ENCODE data around the gene CTNNA3.

The CTNNA3 gene

DNA sequence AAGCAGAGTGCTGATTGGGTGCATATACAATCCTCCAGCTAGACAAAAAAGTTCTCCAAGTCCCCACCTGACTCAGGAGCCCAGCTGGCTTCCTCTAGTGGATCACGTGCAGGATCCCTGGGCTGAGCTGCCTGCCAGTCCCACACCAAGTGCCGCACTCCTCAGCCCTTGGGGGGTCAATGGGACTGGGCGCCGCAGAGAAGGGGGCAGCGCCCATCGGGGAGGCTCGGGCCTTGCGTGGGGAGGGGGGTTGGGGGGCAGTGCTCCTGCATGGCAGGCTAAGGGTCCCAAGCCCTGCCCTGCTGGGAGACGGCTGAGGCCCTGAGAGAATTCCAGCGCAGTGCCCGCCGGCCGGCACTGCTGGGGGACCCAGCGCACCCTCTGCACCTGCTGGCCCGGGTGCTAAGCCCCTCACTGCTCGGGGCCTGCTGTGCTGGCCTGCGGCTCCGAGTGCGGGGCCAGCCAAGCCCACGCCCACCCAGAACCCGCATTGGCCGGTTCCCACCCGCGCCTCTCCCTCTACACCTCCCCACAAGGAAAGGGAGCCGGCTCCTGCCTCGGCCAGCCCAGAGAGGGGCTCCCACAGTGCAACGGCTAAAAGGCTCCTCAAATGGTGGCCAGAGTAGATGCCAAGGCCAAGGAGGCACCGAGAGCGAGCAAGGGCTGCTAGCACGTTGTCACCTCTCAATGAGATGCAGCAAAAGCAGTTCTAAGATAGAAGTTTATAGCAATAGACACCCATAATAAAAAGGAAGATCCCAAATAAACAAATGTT is 1044.5 kb downstream of the CTNNA3 start:
- DNase-seq (ENCODE audit: low read depth in 2 of 2) = no peak

DNA sequence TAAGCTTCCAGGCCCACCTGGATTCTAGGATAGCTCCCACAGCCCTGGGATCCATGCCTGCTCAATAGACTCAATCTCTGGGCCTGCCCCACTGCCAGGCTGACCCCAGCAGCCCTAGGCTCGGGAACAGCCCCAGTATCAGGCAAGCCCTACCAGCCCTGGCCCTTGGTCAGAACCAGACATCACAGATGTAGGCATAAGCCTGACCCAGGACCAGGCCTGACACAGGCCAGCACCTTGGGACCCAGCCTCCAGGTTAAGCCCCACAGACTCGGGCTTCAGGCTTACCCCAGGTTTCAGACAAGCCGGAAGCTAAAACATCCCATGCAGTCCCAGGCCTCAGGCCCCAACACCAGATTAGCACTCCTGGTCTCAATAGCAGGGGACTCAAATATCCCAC is 1046.4 kb downstream of the CTNNA3 start:
- no peak for DNase-seq (ENCODE audit: low read depth in 2 of 2)

DNA sequence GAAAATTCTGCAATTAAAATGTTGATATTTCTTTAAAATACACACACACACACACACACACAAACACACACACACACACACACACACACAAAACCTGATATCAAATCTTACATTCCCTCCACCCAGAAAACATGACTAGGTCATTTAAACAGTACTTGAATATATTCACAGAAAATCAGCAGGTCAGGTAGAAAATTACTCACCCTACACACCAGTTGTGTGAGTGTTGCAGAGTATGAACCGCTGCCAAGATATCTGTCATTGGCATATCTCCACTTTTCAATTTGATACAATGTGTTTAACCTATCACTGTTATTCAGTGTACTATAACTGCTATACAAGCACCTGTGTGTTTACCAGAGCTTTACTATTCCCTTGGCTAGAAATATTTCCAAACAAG is 1053.8 kb downstream of the CTNNA3 start:
- no peak for DNase-seq (ENCODE audit: low read depth in 2 of 2)

DNA sequence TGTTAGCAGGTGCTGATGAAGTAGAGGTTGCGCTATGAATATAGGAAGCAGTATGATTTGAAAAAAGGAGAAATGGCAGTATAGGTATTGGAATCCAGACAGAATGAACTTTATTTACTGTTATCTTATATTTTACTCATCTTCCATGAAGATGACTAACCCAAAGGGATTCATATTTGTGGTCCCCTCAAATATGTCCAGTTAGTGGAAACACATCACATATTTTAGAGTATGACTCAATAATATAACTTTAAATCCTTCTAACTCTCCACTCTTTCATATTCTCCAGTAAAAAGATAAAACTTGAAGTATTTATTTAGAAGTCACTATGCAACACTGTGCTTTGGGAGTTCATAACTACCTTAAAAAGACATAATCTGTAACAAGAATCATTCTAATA is 1056.6 kb downstream of the CTNNA3 start:
- no peak for DNase-seq (ENCODE audit: low read depth in 2 of 2)

DNA sequence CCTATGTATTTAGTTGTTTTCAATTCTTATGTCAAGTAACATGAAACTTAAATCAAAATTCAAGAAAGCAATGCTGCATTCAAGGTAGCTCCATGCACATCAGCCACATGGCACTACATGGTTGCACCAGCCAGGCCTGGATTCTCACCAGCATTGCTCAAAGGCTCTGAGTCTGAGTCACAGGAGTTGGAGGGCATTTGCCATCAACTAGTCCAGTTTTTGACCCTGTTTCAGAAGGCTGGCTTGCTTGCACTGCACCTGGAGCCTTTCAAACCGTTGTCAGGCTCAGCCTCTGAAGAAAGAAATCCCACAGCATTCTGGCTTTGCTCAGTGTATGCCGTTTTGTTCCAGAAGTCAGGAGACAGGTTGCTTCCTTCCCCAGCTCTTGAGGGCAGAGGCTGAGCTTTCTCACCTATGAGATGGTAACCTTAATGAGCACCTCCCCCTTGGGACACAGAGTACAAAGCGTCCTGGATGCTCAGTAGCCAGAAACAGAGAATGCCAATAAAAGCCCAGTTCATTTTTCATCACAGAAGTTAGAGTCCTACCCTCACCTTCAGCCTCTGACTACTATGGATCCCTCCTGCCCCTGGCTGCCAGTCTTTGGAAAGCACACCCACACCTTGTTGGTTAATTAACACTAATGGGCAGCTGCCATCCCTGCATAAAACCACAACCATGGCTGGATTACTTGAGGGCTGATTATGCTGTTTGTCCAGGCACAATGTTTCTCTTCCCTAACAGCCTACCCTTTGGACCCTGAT is 1058.5 kb downstream of the CTNNA3 start:
- DNase-seq (ENCODE audit: low read depth in 2 of 2) = no peak

DNA sequence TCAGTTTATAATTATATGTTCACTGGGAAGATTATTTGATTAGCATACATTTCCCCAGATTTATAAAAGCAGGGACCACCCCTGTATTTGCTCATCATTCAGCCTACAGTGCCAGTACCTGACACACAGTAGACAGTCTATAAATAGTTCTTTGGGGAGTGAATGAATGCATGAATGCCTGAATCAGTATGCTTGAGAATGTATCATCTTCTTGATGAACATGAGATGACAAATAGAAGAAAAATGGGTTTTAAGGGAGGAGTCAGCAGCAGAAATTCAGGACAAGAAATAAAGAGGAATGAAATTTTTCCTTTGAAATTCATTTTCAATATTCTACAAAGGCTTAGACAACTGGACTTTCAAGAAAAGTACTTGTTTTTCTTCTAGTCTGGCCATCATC is 1066.0 kb downstream of the CTNNA3 start:
- DNase-seq (ENCODE audit: low read depth in 2 of 2) = no peak

DNA sequence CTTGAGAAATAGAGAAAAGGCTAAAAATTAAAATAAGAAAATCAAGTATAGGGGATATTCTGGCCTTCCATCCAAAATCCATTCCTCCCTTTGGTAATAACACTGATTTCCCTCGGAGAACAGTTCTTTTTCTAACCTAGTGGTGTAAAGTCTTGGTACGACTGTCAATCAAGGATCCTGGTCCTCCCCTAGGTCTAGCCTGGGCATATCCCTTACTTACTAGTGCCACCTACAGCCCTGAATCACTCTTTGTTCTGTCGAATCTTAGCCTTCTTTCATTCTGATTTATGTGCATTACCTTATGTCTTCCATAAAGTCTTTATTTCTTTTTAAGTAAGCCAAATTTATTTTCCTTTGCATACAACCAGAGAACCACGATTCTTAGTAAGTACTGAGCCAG is 1068.8 kb downstream of the CTNNA3 start:
- no peak for DNase-seq (ENCODE audit: low read depth in 2 of 2)

DNA sequence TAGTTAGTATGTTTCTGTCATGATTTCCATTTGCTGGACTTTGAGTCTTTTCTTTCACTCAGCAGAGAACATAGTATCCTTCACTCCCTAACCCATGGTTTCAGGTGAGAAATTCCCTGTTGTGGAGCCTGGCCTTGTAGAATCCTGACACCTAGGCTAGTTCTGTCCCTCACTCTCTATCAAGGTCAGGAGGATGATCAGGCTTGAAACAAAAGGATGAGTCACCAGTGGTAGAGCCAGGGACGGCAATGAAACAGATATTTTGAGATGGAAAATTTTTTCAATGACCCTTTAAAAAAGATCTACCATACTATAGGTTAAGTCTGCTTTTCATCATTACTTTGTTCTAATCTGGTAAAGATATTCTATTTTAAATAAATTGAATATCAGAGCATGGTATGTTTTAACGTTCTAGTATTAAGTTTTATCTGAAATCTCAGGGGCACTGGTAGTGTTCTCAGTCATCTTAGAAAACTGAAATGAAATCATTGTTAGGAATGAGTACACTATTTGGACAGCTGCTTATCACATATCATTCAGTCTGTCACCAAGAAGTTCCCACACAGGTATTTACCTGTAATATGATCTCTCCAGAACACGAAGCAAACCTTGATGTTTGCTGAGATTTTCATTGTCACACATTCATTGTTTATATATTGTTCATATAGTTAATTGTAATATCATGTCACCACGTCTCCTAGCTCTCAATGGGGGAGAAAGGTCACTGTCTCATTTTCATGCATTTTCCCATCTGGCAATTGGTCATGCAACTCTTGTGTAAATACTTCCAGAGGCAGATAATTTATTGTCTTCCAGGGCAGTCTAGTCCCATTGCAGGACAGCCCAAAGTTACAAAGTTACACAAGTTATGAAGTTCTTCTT is 1070.0 kb downstream of the CTNNA3 start:
- no peak for DNase-seq (ENCODE audit: low read depth in 2 of 2)

DNA sequence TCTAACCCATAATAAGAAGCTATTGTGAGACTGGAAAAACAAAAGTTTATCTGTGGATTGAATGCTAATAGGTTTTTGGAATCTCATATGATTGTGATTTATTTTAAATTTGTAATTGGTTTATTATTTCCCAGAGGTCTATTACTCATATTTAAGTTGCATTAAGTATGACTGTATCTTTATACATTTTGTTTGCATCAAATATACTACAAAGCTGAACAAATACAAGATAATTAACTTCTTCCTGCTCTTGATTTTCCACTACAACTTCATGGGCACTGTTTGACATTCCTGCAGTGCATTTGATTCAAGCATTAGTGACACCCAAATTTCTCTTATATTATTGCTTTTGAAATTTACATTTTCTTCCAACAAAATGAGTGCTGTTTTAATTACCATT is 1073.9 kb downstream of the CTNNA3 start:
- no peak for DNase-seq (ENCODE audit: low read depth in 2 of 2)

DNA sequence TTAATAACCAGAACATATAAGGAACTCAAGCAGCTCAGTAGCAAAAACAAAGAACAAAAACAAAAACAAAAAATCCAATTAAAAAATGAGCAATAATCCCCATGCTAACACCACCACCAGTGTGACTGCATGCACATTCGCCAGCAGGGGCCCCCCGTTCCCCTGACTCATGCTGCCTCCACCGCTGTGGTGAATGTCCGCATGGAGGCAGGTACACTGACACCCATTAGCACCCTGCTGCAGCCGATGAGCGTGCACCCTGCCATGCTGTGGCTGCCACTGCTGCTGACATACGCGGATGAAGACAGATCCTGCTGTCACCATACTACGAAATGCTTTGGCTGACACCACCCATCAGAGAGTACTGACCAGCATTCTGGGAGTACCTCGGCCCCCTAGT is 1091.8 kb downstream of the CTNNA3 start:
- no peak for DNase-seq (ENCODE audit: low read depth in 2 of 2)

DNA sequence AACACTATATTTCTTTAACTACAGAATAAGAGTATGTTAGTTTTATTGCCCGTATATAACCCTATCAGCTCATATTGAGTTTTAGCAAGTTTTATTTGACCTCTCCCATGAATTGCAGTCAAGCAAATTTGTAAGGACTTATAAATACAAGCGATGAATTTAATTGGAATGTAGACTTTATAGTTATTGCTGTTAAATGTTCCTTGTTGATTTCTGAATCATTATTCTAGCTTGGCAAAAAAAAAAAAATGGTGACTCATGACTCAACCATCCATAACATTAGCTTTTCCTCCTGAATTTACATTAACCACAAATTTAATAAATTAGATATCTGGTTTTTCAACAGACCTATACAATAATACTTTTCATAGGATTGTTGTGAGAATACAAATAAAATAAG is 1104.1 kb downstream of the CTNNA3 start:
- no peak for DNase-seq (ENCODE audit: low read depth in 2 of 2)

DNA sequence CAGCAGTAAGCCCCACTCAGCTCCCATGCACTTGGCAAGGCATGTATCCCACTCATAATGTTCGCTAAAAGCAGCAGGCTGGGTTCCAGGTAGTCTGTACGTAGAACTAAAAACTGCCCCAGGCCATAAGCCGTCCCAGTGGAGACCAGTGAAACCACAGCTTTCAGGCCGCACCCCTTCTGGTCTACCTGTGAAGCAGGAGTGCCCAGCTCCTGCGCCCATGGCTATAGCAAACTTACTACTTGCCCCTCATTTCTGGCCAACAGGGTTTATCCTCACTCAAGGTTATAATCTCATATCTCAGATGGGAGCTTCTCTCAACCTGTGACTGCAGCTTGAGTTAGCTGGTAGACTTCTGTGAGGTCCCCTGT is 1108.3 kb downstream of the CTNNA3 start:
- DNase-seq (ENCODE audit: low read depth in 2 of 2) = no peak

DNA sequence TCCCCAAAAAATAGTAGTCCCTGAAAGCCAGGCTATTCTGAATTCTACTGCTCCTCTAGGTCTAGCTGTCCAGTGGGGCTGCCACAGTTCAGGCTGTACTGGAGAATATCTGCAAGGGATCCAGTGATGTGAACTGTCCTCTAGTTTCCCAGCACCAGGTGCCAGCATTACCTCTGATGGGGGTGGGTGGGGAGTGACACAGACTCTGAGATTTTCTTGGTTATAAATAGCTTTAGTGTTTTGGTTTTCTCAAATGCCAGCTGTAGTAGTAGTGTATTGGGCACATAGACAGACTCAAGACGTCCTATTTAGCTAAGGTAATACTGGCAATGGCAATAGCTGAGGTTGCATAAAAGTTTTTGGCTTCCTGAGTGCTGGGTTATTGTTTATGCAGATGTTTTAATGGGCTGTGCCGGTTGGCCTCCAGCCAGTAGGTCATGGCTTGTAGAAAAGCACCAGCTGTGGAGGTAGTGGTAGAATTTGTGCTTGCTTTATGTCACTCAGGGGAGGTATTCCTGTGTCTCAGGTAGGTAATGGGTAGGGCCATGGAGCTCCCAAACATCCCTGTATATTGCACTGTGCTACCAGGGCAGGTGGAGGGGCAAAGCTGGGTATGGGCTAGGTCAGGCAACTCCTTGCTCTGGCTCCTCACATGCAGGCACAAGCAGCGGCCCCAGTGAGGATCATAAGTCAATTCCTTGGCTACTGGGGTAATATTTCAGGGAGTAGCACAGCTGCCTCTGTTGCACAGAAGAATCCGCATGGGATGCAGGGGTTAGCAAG is 1108.9 kb downstream of the CTNNA3 start:
- DNase-seq (ENCODE audit: low read depth in 2 of 2) = no peak

DNA sequence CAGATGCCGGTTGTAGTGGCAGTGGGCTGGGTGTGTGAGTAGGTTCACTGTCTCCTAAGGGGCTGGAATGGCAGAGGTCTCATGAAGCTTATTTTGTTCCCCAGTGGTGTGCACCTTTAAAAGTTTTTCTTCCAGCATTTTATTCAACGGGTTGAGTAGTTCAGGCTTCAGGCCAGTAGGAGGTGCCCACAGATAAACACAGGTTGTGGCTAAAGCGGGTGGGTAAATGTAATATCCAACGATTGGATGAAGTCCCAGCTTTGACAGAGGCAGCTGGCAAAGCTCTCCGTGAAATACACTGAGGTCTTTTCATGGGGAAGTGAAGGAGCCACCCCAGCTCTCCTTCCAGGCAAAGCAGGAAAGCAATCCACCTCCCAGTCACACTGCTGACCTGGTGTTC is 1109.9 kb downstream of the CTNNA3 start:
- DNase-seq (ENCODE audit: low read depth in 2 of 2) = no peak

DNA sequence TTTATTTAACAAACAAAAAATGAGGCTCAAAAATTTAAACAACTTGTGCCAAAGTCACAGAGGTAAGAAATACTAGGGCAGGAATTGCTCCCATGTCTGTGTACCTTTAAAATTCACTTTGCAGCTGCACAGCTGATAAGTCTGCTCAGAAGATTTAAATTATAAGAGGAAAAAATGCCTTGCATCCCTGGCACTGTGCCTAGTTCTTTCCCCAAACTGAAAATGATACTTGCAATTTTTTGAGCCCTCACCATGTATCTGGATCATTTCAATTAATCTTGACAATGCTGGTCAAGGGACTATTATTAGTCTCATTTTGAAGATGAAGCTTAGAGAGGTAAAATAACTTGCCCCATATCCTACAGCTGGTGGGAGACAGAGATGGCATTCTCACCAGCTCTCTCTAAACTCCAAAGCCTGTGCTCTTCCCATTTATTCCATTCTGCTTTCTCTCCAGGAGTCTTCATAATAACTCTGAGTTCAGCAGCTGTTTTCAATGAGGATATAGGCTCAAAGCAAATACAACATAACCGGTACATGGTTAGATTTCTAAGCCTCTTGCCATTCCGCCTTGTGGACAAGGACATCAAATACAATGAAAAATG is 1120.6 kb downstream of the CTNNA3 start:
- DNase-seq (ENCODE audit: low read depth in 2 of 2) = no peak

DNA sequence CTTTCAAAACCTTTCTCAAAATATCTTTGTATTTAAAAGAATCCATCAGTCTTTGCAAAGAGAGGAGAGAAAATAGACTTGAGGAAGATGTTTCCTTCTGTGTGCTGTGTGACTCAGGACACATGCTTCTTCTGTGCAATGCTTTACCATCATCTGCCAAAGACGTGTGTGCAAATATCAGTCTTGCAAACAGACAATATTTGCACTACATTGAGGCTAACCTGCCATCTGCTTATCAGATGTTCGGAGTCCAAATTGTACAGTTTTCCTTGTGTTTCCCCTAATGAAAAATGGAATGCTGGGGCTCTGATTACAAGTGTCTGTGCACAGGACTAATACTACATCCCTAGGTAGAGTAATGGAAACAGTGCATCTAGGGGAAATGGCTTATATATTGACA is 1123.3 kb downstream of the CTNNA3 start:
- DNase-seq (ENCODE audit: low read depth in 2 of 2) = no peak

DNA sequence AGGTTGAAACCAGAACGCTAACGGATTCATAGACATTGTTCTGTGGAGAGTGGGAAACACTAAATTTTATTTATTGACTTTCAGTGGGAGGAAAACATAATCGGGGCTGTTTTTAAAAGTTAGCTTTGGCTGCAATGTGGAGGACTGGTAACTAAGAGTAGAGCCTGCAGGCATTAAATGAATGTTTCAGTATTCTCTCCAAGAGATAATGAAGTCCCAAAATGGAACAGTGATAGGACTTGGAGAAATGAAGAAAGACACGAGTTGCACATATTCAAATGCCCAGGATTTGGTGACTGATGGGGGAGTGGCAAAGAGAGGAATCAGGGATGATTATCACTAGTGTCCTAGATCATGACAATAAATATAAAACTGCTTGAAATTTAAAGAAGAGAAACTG is 1130.0 kb downstream of the CTNNA3 start:
- no peak for DNase-seq (ENCODE audit: low read depth in 2 of 2)

DNA sequence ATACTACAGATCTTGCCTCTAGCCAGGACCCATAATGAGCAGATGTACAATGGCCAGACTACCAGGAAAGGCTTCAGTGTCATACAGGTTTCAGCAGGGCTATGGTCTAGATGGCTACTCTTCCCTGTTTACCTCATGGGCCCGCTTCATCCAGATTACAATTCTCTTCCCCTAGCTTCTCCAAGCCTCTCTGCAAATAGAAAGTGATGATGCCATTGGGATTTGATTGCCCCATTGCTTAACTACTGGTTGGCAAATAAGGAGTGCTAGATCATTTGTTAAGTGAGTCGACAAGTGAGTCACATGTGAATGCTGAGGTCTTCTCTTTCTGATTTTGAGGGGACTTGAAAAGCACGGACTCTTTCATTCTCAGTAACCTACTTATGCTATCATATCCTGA is 1131.7 kb downstream of the CTNNA3 start:
- DNase-seq (ENCODE audit: low read depth in 2 of 2) = no peak

DNA sequence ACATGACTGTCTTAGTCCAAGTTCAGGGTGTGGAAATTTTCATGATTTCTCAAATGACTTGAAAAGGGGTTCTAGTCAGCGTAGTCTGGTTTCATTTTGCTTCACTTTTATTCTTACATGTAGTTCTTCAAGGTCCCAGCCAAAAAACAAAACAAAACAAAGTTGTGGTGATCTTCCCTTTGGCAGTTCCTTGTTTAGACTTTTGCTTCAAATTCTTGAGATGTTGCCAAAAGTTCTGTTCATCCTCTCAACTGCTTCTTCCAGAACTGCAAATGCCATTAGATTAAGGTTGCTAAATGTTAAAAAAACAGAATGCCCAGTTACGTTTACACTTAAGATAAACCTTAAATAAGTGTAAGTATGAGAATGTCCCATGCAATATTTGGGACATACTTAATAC is 1140.9 kb downstream of the CTNNA3 start:
- no peak for DNase-seq (ENCODE audit: low read depth in 2 of 2)

DNA sequence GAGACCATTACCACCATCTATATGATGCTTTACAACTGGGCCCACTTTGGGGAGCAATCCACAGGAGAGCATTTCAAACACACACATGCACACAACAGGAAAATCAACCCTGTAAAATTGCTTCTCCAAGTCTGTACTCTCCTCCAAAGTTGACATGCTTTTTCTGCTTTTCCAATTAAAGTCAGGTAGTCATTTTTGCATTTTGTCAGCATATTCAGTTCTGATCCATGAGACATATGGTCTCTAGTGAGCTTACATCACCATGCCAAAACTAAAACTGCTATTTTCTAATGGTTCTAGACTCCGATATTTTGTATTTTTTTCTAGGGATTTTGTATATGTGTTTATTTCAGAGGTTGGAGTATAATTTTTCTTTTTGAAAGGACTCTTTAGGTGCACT is 1143.7 kb downstream of the CTNNA3 start:
- DNase-seq (ENCODE audit: low read depth in 2 of 2) = no peak

DNA sequence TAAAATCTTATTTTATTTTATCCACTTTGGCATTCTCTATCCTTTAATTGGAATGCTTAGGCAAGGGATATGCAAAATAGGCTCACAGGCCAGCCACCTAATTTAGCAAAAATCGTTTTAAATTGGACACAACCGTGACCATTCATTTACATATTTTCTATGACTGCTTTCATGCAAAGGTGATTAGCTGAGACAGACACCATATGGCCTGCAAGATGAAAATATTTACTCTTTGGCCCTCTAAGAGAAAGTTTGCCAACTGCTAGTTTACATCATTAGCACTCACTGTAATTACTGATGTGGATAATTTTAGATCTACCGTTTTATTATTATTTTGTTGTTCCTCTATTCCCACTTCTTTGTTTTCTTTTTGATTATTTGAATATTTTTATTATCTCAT is 1145.6 kb downstream of the CTNNA3 start:
- DNase-seq (ENCODE audit: low read depth in 2 of 2) = no peak

Measured in stimulated activated CD8-positive, alpha-beta memory T cell treated with anti-CD3 and anti-CD28 coated beads, Interleukin-7, amount 100 ng/mL, for 1 hour (primary cell).